Smooth muscle cell (in vitro differentiated cells): ENCODE measurements around the gene RAP1GAP2. TPM values are rescaled to one million over a fixed set of nuclear protein-coding genes. Genes with fewer than 3 reads are reported as not detected.

Experiments used
- DNase-seq: peaks from one replicate; lab custom pipeline; 2025; ENCODE audit not compliant: unreplicated experiment; lab: John Stamatoyannopoulos, UW
- H2AFZ ChIP-seq: fragments of 200-600 bp; sonication (generic); 2 replicates; pipeline ENCODE4 v1.6.0; 2016; ENCODE audit warnings: antibody characterized with exemption, low read depth, mild to moderate bottlenecking
- H3F3A ChIP-seq: fragments of 200-600 bp; sonication (generic); 2 replicates; pipeline ENCODE4 v1.6.0; 2017; ENCODE audit warnings: antibody characterized with exemption, low read depth
- H3K27ac ChIP-seq: fragments of 200-600 bp; sonication (generic); 2 replicates; pipeline ENCODE4 v1.5.1; 2016; ENCODE audit warnings: low read depth, mild to moderate bottlenecking
- H3K27me3 ChIP-seq: fragments of 200-600 bp; sonication (generic); 2 replicates; pipeline ENCODE4 v1.6.1; 2016; ENCODE audit warnings: low read depth, mild to moderate bottlenecking
- H3K36me3 ChIP-seq: fragments of 200-600 bp; sonication (generic); 2 replicates; pipeline ENCODE4 v1.5.1; 2016; ENCODE audit warnings: low read depth
- H3K4me1 ChIP-seq: fragments of 200-600 bp; sonication (generic); 2 replicates; pipeline ENCODE4 v1.5.1; 2016; ENCODE audit warnings: low read depth
- H3K4me2 ChIP-seq: fragments of 200-600 bp; sonication (generic); 2 replicates; pipeline ENCODE4 v1.6.0; 2016; ENCODE audit warnings: mild to moderate bottlenecking
- H3K4me3 ChIP-seq: fragments of 200-600 bp; sonication (generic); 2 replicates; pipeline ENCODE4 v1.5.1; 2016; ENCODE audit warnings: mild to moderate bottlenecking
- H3K79me2 ChIP-seq: fragments of 200-600 bp; sonication (generic); 2 replicates; pipeline ENCODE4 v1.6.0; 2016; ENCODE audit warnings: low read depth, mild to moderate bottlenecking
- H3K9ac ChIP-seq: fragments of 200-600 bp; sonication (generic); 2 replicates; pipeline ENCODE4 v1.6.0; 2016; ENCODE audit warnings: low read depth
- H3K9me3 ChIP-seq: fragments of 200-600 bp; sonication (generic); replicated peaks from 2 replicates; pipeline ENCODE4 v1.5.1; 2016; ENCODE audit warnings: low read depth
- H4K20me1 ChIP-seq: fragments of 200-600 bp; sonication (generic); 2 replicates; pipeline ENCODE4 v1.6.0; 2016; ENCODE audit warnings: low read depth
- CTCF ChIP-seq: fragments of 200-600 bp; sonication (generic); IDR thresholded peaks from 2 replicates; pipeline ENCODE4 v1.5.1; 2017; ENCODE audit warnings: borderline replicate concordance, mild to moderate bottlenecking, antibody characterized with exemption; ENCODE audit not compliant: insufficient read depth, poor library complexity, severe bottlenecking
- WGBS: methylation state at CpG from one replicate; pipeline ENCODE4 v1.1.7; 2016; ENCODE audit warnings: low lambda C conversion rate; 5-methylcytosine and 5-hydroxymethylcytosine counted together
- polyA plus RNA-seq: library from polyadenylated mRNA; unstranded; fragments of >200 nt; fragmentation: Nextera tagmentation; extraction: Ambion mirVana; gene quantifications from 2 replicates; pipeline ENCODE4 v1.2.1, GENCODE V29; 2016
- total RNA-seq: library from RNA; depleted of rRNA; stranded (reverse); fragments of >200 nt; gene quantifications from 2 replicates; pipeline ENCODE4 v1.2.3, GENCODE V29; 2014

The RAP1GAP2 gene
- total and polyA plus RNA-seq, 2 experiments from 2014 or later: 0.31 to 0.99 TPM

GRCh38 chr17:2825253-2825970, 29.2 kb downstream of the RAP1GAP2 start:
- Histone ChIP-seq H3K79me2 (no peaks in the 10 kb centered on the region), H3K27me3 (no peaks in the 10 kb centered on the region), H3K4me3 (no peak overlapping the region), H2AFZ (no peak overlapping the region), H3F3A (no peaks in the 10 kb centered on the region), H3K27ac (no peak overlapping the region), H3K9ac (no peak overlapping the region), H3K36me3 (no peaks in the 10 kb centered on the region), H4K20me1 (no peaks in the 10 kb centered on the region), H3K4me1 (no peaks in the 10 kb centered on the region), H3K4me2 (no peak overlapping the region), H3K9me3 (no peaks in the 10 kb centered on the region)
- no peak for DNase-seq
- WGBS: 85% methylated on average over 15 of the region's 15 CpGs
- TF ChIP-seq CTCF: no peak

- no peaks in the 10 kb centered on the region for H3K4me1 ChIP-seq
- H3K27ac ChIP-seq: no peak overlapping the region
- H3K9ac ChIP-seq: no peak overlapping the region
- peak; percentile 29 for DNase-seq
- H2AFZ ChIP-seq: no peak overlapping the region
- no peaks in the 10 kb centered on the region for H3K36me3 ChIP-seq
- no peaks in the 10 kb centered on the region for H4K20me1 ChIP-seq
- no peaks in the 10 kb centered on the region for H3K9me3 ChIP-seq
- H3K27me3 ChIP-seq: no peaks in the 10 kb centered on the region
- H3F3A ChIP-seq: no peaks in the 10 kb centered on the region
- WGBS: 11% methylated on average over 12 of the region's 14 CpGs
- peak; percentile 89 for TF ChIP-seq CTCF
- no peak overlapping the region for H3K4me3 ChIP-seq
- no peaks in the 10 kb centered on the region for H3K79me2 ChIP-seq
- H3K4me2 ChIP-seq: no peak overlapping the region
Observed at GRCh38 chr17:2828397-2829038, 32.3 kb downstream of the RAP1GAP2 start.

GRCh38 chr17:2830678-2831077, 34.4 kb downstream of the RAP1GAP2 start:
- Histone ChIP-seq H3K4me2 (no peak overlapping the region), H3K9ac (no peak overlapping the region), H3F3A (no peaks in the 10 kb centered on the region), H4K20me1 (no peaks in the 10 kb centered on the region), H3K79me2 (no peaks in the 10 kb centered on the region), H3K9me3 (no peaks in the 10 kb centered on the region), H3K27me3 (no peaks in the 10 kb centered on the region), H2AFZ (no peak overlapping the region), H3K27ac (no peak overlapping the region), H3K4me3 (no peak overlapping the region), H3K36me3 (no peaks in the 10 kb centered on the region), H3K4me1 (no peaks in the 10 kb centered on the region)
- no peak for TF ChIP-seq CTCF
- WGBS: 43% methylated on average over 2 of the region's 2 CpGs
- no peak for DNase-seq
